ENCODE data around the gene LOXHD1. TPM values are rescaled to one million over a fixed set of nuclear protein-coding genes. Genes with fewer than 3 reads are reported as not detected.

The LOXHD1 gene
- total RNA-seq, 4 donors from 2014 or later: 0.41 TPM; not detected in 3

DNA sequence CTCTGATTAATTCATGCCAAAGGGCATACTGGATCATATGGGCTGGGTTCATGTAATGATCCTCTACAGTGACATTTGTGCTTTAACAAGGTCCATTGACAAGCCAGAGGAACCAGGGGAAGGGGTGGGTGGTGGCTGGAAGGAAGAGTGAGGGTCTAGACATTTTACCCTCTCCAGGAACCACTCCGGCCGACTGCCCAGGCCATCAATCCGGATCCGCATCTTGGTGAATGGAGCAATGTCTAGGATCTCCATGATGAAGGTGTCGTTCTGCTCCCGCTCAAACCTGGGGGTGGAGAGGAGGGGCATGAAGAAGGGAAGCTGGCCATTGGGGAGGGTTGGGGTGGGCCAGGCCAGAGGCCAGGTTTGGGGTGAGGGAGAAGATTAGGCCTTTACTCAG is 147.5 kb downstream of the LOXHD1 start:
- no peak overlapping the region for H3K4me3 ChIP-seq
- H3K4me1 ChIP-seq: no peaks in the 10 kb centered on the region
- H3K27ac ChIP-seq: no peak overlapping the region
- intact Hi-C loops (cut with DNase I; ENCODE audit: low total_unique reads) (no loop called here), in situ Hi-C loops (cut with MboI; ENCODE audit: low sequenced_read_pairs in 4 of 4) (loop anchor here in 1 of 4 donors (25.0 kb wide), 2 partner anchors 222 to 347 kb away; a partner anchor contains a TSS)
- H3K36me3 ChIP-seq: no peaks in the 10 kb centered on the region
- H3K9me3 ChIP-seq: no peaks in the 10 kb centered on the region
- no peak for TF ChIP-seq POLR2A (IDR thresholded peaks at IDR 0.05)
- TF ChIP-seq, protein P1, sequence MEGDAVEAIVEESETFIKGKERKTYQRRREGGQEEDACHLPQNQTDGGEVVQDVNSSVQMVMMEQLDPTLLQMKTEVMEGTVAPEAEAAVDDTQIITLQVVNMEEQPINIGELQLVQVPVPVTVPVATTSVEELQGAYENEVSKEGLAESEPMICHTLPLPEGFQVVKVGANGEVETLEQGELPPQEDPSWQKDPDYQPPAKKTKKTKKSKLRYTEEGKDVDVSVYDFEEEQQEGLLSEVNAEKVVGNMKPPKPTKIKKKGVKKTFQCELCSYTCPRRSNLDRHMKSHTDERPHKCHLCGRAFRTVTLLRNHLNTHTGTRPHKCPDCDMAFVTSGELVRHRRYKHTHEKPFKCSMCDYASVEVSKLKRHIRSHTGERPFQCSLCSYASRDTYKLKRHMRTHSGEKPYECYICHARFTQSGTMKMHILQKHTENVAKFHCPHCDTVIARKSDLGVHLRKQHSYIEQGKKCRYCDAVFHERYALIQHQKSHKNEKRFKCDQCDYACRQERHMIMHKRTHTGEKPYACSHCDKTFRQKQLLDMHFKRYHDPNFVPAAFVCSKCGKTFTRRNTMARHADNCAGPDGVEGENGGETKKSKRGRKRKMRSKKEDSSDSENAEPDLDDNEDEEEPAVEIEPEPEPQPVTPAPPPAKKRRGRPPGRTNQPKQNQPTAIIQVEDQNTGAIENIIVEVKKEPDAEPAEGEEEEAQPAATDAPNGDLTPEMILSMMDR (IDR thresholded peaks at IDR 0.05 in 4 of 5, conservative IDR thresholded peaks at IDR 0.05 in 1 of 5): no peak
- H3K27me3 ChIP-seq: no peaks in the 10 kb centered on the region
- DNase-seq (no peak), ATAC-seq (no peak)

DNA sequence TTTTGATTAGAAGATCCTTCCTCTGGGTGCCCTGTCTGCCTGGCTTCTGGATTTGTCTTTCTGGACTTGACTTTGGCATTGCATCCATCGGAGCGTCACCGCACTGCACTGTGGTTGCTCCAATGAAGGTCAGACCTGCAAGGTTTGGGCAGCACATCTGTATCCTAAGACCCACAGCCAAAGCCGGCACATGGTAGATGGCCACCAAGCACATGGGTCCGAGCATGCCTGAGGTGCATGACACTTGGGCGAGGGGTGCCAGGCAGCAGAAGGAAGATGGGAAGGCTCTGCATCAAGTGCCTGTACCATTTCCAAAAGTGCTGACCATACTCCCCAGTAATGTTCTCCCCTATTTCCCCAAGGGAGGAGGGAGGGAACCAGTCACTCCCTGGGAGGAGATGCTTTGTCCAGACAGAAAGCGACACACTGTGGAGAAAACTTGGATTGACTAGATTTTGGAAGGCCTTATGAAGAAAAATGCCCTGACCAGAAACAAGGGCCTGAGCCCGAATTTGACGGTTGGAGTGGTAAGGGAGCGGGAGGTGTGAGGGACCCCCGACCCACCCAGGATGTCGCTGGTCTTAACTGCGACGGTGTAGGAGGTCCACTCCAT is 149.9 kb downstream of the LOXHD1 start:
- DNase-seq (no peak), ATAC-seq (no peak)
- Histone ChIP-seq H3K4me1 (no peaks in the 10 kb centered on the region), H3K27me3 (no peaks in the 10 kb centered on the region), H3K9me3 (no peaks in the 10 kb centered on the region), H3K27ac (no peak overlapping the region), H3K4me3 (no peak overlapping the region), H3K36me3 (no peaks in the 10 kb centered on the region)
- in situ Hi-C loops (cut with MboI; ENCODE audit: low sequenced_read_pairs in 4 of 4) (loop anchor here in 1 of 4 donors (25.0 kb wide), 2 partner anchors 220 to 345 kb away; a partner anchor contains a TSS), intact Hi-C loops (cut with DNase I; ENCODE audit: low total_unique reads) (no loop called here)
- TF ChIP-seq, protein P1 (IDR thresholded peaks at IDR 0.05 in 4 of 5, conservative IDR thresholded peaks at IDR 0.05 in 1 of 5): no peak
- TF ChIP-seq POLR2A (IDR thresholded peaks at IDR 0.05): no peak

DNA sequence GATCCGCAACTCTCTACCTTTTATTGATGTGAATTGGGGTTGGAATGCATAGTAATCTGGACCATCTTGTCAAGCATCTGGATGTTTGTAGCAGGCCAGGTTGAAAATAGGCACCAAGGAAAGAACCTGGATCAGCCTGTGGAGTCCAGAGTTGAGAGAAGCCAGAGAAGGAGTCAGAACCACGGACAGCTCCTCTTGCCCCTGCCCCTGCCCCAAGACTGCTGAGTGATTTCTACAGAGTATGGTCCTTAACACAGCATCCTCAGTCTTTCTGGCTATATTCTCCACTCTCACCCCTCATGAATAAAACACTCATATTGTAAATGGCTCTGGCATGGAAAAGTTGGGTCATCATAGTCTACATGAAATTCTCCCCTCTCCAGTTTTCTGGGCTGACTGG is 154.6 kb downstream of the LOXHD1 start:
- H3K4me1 ChIP-seq: no peaks in the 10 kb centered on the region
- TF ChIP-seq, protein P1 (IDR thresholded peaks at IDR 0.05 in 4 of 5, conservative IDR thresholded peaks at IDR 0.05 in 1 of 5): no peak
- no peak for TF ChIP-seq POLR2A (IDR thresholded peaks at IDR 0.05)
- in situ Hi-C loops (cut with MboI; ENCODE audit: low sequenced_read_pairs in 4 of 4) (loop anchor here in 1 of 4 donors (25.0 kb wide), 2 partner anchors 215 to 340 kb away; a partner anchor contains a TSS), intact Hi-C loops (cut with DNase I; ENCODE audit: low total_unique reads) (no loop called here)
- DNase-seq (no peak), ATAC-seq (no peak)
- H3K27me3 ChIP-seq: no peaks in the 10 kb centered on the region
- no peaks in the 10 kb centered on the region for H3K9me3 ChIP-seq
- H3K36me3 ChIP-seq: no peaks in the 10 kb centered on the region
- H3K4me3 ChIP-seq: no peak overlapping the region
- H3K27ac ChIP-seq: no peak overlapping the region

DNA sequence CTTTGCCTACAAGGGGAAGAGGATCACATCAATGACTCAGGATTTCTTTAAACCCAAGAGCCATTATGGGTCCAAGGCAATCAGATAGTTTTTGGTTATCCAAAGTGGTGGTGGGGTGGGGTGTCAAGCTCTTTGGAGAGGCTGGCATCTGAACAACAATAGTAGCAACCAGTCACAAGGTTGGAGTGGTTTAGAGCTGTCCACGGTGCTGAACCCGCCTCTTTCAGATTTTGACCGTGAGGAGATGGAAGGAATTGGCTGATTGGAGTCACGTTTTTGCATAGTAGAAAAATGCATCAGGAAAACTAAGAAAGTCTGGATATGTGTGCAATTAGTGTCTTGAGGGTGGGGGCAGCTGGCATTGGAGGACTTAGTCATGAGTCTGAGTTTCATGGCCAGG is 159.9 kb downstream of the LOXHD1 start:
- DNase-seq (no peak), ATAC-seq (no peak)
- intact Hi-C loops (cut with DNase I; ENCODE audit: low total_unique reads): no loop called here
- in situ Hi-C loops (cut with MboI; ENCODE audit: low sequenced_read_pairs in 4 of 4): loop anchor here (25.0 kb wide), 2 partner anchors 110 to 210 kb away; no protein-coding TSS in a partner anchor
- Histone ChIP-seq H3K4me3 (no peak overlapping the region), H3K27me3 (no peaks in the 10 kb centered on the region), H3K27ac (no peak overlapping the region), H3K4me1 (no peaks in the 10 kb centered on the region), H3K9me3 (no peaks in the 10 kb centered on the region), H3K36me3 (no peaks in the 10 kb centered on the region)
- no peak for TF ChIP-seq POLR2A (IDR thresholded peaks at IDR 0.05)
- TF ChIP-seq, protein P1 (IDR thresholded peaks at IDR 0.05 in 4 of 5, conservative IDR thresholded peaks at IDR 0.05 in 1 of 5): no peak

Measured in gastrocnemius medialis (tissue), 4 donors.